ENCODE data around the gene GP9. TPM values are rescaled to one million over a fixed set of nuclear protein-coding genes. Genes with fewer than 3 reads are reported as not detected.

The GP9 gene
- polyA plus RNA-seq, 1 of the 3 experiments (the other 2 are of a cell fraction), result not detected

DNA sequence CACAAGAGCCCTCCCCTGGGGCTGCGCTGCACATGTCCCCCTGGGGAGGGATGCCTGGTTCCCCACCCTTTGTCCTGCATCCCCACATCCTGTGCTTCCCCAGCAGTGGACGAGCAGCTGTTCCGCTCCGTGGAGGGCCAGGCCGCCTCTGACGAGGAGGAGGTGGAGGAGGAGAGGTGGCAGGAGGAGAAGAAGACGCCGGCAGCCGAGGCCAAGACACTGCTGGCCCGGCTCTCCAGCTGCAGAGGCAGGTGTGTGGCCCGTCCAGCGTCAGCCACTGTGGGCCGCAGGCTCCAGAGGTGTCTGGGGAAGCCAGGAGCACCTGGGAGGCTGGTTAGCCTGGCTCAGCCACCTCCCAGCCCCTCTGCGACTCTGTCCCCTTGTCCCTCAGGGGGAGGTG is 27.9 kb upstream of the GP9 start:
- no peaks in the 10 kb centered on the region for H3K4me1 ChIP-seq (ENCODE audit: control insufficient read depth in 1 of 2, insufficient read depth in 2 of 2, low read depth in 1 of 2, low read length in 1 of 2)
- no peaks in the 10 kb centered on the region for H3K27me3 ChIP-seq (ENCODE audit: insufficient read depth)
- ChIA-PET CTCF (interaction anchor here (1.5 to 3.7 kb wide), 2 partner anchors 19 to 21 kb away, joined by 4 to 18 read pairs; no protein-coding TSS in a partner anchor), POLR2A (no interaction called here)
- no peaks in the 10 kb centered on the region for H3K9me2 ChIP-seq
- TF ChIP-seq FOXM1 (IDR thresholded peaks at IDR 0.05; ENCODE audit: low read depth) (no peak), GATA2 (CRISPR knock-in tag; IDR thresholded peaks at IDR 0.05) (no peak), TEAD4 (IDR thresholded peaks at IDR 0.05; ENCODE audit: borderline replicate concordance, insufficient read depth) (no peak), RCOR1 (IDR thresholded peaks at IDR 0.05; ENCODE audit: low read length) (no peak)
- no peaks in the 10 kb centered on the region for H4K20me1 ChIP-seq (ENCODE audit: insufficient read depth)
- no peaks in the 10 kb centered on the region for H3K36me3 ChIP-seq (replicated peaks in 1 of 2; ENCODE audit: control insufficient read depth in 1 of 2, insufficient read depth in 2 of 2, low read length in 1 of 2)
- no peak overlapping the region for H3K9ac ChIP-seq
- peaks cover 4% of the 10 kb centered on the region for H3F3A ChIP-seq (replicated peaks; ENCODE audit: insufficient read depth)
- no peaks in the 10 kb centered on the region for H3K79me2 ChIP-seq (ENCODE audit: insufficient read depth)
- H3K9me3 ChIP-seq, result no peaks in the 10 kb centered on the region
- no peak overlapping the region for H3K4me3 ChIP-seq (ENCODE audit: low read depth in 2 of 2, low read length in 1 of 2)
- 85% methylated on average over 11 of the region's 14 CpGs for WGBS (ENCODE audit: low lambda C conversion rate)
- H3K27ac ChIP-seq (ENCODE audit: low read depth in 2 of 2, low read length in 1 of 2), result no peak overlapping the region
- H2AFZ ChIP-seq (ENCODE audit: low read depth), result no peak overlapping the region
- no peak for DNase-seq
- H3K4me2 ChIP-seq, result no peak overlapping the region

DNA sequence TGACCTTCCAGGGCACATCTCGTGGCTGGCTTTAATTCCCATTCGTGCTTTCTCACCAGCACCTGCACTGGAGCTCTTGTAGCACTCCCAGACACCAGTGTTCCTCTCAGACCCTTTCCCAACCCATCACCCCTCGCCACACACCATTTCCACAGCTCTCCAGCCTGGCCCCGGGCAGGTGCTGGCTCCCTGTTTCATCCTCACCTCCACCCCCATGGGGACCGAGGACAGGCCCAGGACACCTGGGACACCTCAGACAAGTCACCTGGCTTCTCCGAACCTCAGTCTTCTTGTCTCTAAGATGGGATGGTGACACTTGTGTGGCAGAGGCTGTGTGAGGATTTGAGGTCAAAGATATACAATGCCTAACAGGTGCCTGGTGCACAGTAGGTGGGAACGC is 27.4 kb upstream of the GP9 start:
- Histone ChIP-seq H3K27me3 (ENCODE audit: insufficient read depth) (no peaks in the 10 kb centered on the region), H3K4me3 (ENCODE audit: low read depth in 2 of 2, low read length in 1 of 2) (no peak overlapping the region), H2AFZ (ENCODE audit: low read depth) (no peak overlapping the region), H3K36me3 (replicated peaks in 1 of 2; ENCODE audit: control insufficient read depth in 1 of 2, insufficient read depth in 2 of 2, low read length in 1 of 2) (no peaks in the 10 kb centered on the region), H3K79me2 (ENCODE audit: insufficient read depth) (no peaks in the 10 kb centered on the region), H3K4me2 (no peak overlapping the region), H3K9me2 (no peaks in the 10 kb centered on the region), H3F3A (replicated peaks; ENCODE audit: insufficient read depth) (peaks cover 4% of the 10 kb centered on the region), H3K9ac (no peak overlapping the region), H3K4me1 (ENCODE audit: control insufficient read depth in 1 of 2, insufficient read depth in 2 of 2, low read depth in 1 of 2, low read length in 1 of 2) (no peaks in the 10 kb centered on the region; a peak in 1 of 4 replicates), H3K27ac (ENCODE audit: low read depth in 2 of 2, low read length in 1 of 2) (no peak overlapping the region), H3K9me3 (no peaks in the 10 kb centered on the region), H4K20me1 (ENCODE audit: insufficient read depth) (no peaks in the 10 kb centered on the region)
- TF ChIP-seq NRF1 (IDR thresholded peaks at IDR 0.05; ENCODE audit: low read depth, low read length) (no peak), MXI1 (IDR thresholded peaks at IDR 0.05; ENCODE audit: low read depth, low read length) (no peak), FOXM1 (IDR thresholded peaks at IDR 0.05; ENCODE audit: low read depth) (no peak), FOSL2 (IDR thresholded peaks at IDR 0.05; ENCODE audit: borderline replicate concordance, low read depth) (no peak)
- POLR2A ChIA-PET, result no interaction called here
- CTCF ChIA-PET, result interaction anchor here (1.1 to 3.7 kb wide), 4 partner anchors 10 to 20 kb away, joined by 3 to 18 read pairs (median 4); no protein-coding TSS in a partner anchor
- no peak for DNase-seq
- WGBS (ENCODE audit: low lambda C conversion rate), result 51% methylated on average over 7 of the region's 7 CpGs

DNA sequence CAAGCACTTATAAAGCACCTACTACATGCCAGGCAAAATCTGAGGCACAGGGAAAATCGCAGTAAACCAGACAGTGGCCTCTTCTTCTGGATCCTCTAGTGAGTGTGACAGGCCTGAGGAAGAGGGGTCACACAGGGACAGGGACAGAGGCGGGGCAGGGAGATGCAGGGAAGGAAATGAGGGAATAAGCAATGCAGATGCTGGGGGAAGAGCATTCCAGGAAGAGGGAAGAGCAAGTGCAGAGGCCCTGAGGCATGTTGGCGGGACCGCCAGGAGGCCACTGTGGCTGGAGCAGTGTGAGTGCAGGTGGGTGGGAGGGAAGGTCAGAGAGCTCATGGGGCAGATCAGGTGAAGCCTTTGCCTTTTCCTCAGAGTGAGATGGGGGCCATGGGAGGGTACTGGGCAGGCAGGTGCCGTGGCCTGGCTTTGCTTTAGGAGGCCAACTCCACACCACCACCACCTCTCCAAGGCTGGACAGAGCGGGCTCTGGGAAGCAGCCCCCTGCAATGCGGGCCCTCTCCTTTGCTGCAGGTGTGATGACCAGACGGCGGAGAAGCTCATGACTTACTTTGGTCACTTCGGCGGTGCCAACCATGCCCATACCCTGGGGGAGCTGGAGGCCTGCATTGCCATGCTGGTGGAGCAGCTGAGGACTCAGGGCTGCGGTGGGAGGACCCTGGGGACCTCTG is 26.8 kb upstream of the GP9 start:
- no peak overlapping the region for H3K4me3 ChIP-seq (ENCODE audit: low read depth in 2 of 2, low read length in 1 of 2)
- no peaks in the 10 kb centered on the region for H3K9me2 ChIP-seq
- no peak overlapping the region for H3K9ac ChIP-seq
- no peak overlapping the region for H2AFZ ChIP-seq (ENCODE audit: low read depth)
- 80% methylated on average over 7 of the region's 12 CpGs for WGBS (ENCODE audit: low lambda C conversion rate)
- ChIA-PET POLR2A (no interaction called here), CTCF (interaction anchor here (1.1 to 1.6 kb wide), 4 partner anchors 11 to 64 kb away, joined by 3 to 7 read pairs (median 4); no protein-coding TSS in a partner anchor)
- H3K4me2 ChIP-seq, result no peak overlapping the region
- H4K20me1 ChIP-seq (ENCODE audit: insufficient read depth), result no peaks in the 10 kb centered on the region
- no peaks in the 10 kb centered on the region for H3K79me2 ChIP-seq (ENCODE audit: insufficient read depth)
- H3K27ac ChIP-seq (ENCODE audit: low read depth in 2 of 2, low read length in 1 of 2), result no peak overlapping the region
- peak; percentile 4 for DNase-seq
- peaks cover 0 to 4% of the 10 kb centered on the region in 2 experiments; a peak in 1 of 4 replicates for H3K4me1 ChIP-seq (ENCODE audit: control insufficient read depth in 1 of 2, insufficient read depth in 2 of 2, low read depth in 1 of 2, low read length in 1 of 2)
- no peaks in the 10 kb centered on the region for H3K9me3 ChIP-seq
- no peaks in the 10 kb centered on the region for H3K27me3 ChIP-seq (ENCODE audit: insufficient read depth)
- H3K36me3 ChIP-seq (replicated peaks in 1 of 2; ENCODE audit: control insufficient read depth in 1 of 2, insufficient read depth in 2 of 2, low read length in 1 of 2), result no peaks in the 10 kb centered on the region
- H3F3A ChIP-seq (replicated peaks; ENCODE audit: insufficient read depth), result no peaks in the 10 kb centered on the region
- TF ChIP-seq JUND (IDR thresholded peaks at IDR 0.05) (no peak), EZH2phosphoT487 (IDR thresholded peaks at IDR 0.05; ENCODE audit: borderline replicate concordance, low read depth) (no peak), SMC3 (IDR thresholded peaks at IDR 0.05; ENCODE audit: low read depth, low read length) (no peak), TEAD4 (IDR thresholded peaks at IDR 0.05; ENCODE audit: borderline replicate concordance, insufficient read depth) (no peak), FOSL2 (IDR thresholded peaks at IDR 0.05; ENCODE audit: borderline replicate concordance, low read depth) (no peak), NFIC (IDR thresholded peaks at IDR 0.05; ENCODE audit: borderline replicate concordance) (no peak), FOXJ3 (CRISPR knock-in tag; IDR thresholded peaks at IDR 0.05) (no peak), ELF1 (IDR thresholded peaks at IDR 0.05) (no peak), SIN3A (IDR thresholded peaks at IDR 0.05; ENCODE audit: borderline replicate concordance, low read depth, low read length) (no peak), CHD2 (IDR thresholded peaks at IDR 0.05; ENCODE audit: low read length, partially characterized antibody) (no peak), POLR2AphosphoS5 (IDR thresholded peaks at IDR 0.05; ENCODE audit: low read depth, low read length) (no peak), RAD21 (IDR thresholded peaks at IDR 0.05; ENCODE audit: low read length) (no peak), GATA2 (CRISPR knock-in tag; IDR thresholded peaks at IDR 0.05) (no peak)
- TF ChIP-seq, protein P1, sequence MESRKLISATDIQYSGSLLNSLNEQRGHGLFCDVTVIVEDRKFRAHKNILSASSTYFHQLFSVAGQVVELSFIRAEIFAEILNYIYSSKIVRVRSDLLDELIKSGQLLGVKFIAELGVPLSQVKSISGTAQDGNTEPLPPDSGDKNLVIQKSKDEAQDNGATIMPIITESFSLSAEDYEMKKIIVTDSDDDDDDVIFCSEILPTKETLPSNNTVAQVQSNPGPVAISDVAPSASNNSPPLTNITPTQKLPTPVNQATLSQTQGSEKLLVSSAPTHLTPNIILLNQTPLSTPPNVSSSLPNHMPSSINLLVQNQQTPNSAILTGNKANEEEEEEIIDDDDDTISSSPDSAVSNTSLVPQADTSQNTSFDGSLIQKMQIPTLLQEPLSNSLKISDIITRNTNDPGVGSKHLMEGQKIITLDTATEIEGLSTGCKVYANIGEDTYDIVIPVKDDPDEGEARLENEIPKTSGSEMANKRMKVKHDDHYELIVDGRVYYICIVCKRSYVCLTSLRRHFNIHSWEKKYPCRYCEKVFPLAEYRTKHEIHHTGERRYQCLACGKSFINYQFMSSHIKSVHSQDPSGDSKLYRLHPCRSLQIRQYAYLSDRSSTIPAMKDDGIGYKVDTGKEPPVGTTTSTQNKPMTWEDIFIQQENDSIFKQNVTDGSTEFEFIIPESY (IDR thresholded peaks at IDR 0.05; ENCODE audit: borderline replicate concordance, low read depth), result no peak
- TF ChIP-seq, protein P2, sequence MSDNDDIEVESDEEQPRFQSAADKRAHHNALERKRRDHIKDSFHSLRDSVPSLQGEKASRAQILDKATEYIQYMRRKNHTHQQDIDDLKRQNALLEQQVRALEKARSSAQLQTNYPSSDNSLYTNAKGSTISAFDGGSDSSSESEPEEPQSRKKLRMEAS (IDR thresholded peaks at IDR 0.05; ENCODE audit: low read depth), result no peak
- TF ChIP-seq, protein P3, sequence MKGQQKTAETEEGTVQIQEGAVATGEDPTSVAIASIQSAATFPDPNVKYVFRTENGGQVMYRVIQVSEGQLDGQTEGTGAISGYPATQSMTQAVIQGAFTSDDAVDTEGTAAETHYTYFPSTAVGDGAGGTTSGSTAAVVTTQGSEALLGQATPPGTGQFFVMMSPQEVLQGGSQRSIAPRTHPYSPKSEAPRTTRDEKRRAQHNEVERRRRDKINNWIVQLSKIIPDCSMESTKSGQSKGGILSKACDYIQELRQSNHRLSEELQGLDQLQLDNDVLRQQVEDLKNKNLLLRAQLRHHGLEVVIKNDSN (IDR thresholded peaks at IDR 0.05; ENCODE audit: borderline replicate concordance, low read depth), result no peak
